ENCODE data around the gene LATS2.
"Not testable (repeated sequence)": the region's sequence is repeated elsewhere in the genome, so short reads cannot be mapped to it uniquely, and the experiment has no call there.

Gene LATS2

GRCh38 chr13:20988909-20989655 lies 72.3 kb downstream of the LATS2 start:
- DNase-seq, result no peak

GRCh38 chr13:20988033-20988908 lies 73.1 kb downstream of the LATS2 start:
- DNase-seq, result no peak

- DNase-seq, result no peak
These were observed 73.8 kb downstream of the LATS2 start for GRCh38 chr13:20987599-20987998.

GRCh38 chr13:20984879-20985278 lies 76.5 kb downstream of the LATS2 start:
- no peak for DNase-seq

- DNase-seq, result no peak
These were observed 78.0 kb downstream of the LATS2 start for GRCh38 chr13:20983386-20983785.

GRCh38 chr13:20981370-20982095 lies 79.9 kb downstream of the LATS2 start:
- DNase-seq, result no peak

- DNase-seq, result no peak
These were observed 80.5 kb downstream of the LATS2 start for GRCh38 chr13:20980899-20981298.

DNA sequence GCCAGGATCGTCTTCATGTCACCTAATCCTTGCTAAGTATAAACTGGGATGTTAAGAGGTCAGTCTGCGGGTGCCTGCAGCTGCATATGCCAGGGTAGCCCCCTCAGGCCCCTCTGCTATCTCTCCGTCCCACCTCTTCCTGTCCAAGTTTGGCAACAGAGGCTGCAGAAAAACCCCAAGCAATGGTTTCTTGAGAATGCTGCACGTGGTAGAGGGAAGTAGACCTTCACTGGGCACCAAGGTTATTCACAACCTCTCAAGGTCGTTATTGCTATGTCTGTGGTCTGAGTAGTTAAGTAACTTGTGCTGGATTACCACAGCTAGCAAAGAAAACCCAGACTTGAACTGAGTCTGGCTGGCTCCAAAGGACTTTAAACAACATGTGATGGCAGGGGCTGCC lies 81.0 kb downstream of the LATS2 start:
- DNase-seq, result no peak

GRCh38 chr13:20977394-20977793 lies 84.0 kb downstream of the LATS2 start:
- DNase-seq, result no peak

DNA sequence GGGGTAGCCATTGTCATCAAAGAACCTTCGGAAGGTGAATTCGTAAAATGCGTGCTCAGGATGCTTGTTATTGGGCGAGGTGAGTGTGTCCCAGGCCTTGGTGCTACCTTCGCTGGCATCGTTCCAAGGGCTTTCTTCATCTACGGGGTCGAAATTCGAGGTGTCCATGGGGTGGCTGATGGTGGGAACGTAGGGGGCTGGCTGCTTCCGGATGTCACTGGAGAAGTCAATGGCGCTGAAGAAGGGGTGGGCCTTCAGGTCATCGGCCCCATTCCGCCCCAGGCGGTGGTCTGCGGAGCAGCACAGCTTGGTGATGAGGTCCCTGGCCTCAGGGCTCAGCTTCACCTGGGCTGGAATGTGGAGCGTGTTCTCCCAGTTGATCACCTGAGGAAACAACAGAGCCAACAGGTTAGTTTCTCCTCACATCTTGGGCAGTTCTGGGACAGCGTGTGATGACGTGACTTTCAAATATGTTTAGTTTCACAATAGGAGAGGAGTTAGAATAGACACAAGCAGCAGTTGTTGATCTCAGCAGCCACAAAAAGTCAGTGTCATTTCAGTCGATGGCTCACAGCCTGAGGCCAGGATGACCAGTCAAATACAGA lies 86.3 kb downstream of the LATS2 start:
- no peak for DNase-seq

- no peak for DNase-seq
These were observed 87.4 kb downstream of the LATS2 start for GRCh38 chr13:20973886-20974425.

DNA sequence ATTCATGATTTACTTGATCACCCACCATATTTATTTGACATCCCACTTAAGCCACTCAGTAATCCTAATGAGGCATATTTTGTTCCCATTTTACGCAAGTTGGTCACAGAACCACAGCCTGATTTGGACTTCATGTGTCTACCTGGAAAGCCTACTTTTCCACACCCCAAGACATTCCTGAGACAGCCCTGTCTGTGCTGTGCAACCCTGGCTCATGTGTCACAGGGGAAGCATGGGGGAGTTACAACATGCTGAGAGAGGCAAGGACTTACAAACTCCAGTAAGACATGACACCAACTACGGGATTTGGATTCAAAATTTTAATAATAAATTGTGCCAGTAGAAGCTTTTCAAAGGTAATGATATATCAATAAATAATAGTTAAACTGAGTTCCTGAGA lies 88.7 kb downstream of the LATS2 start:
- no peak for DNase-seq

- DNase-seq, result no peak
These were observed 92.2 kb downstream of the LATS2 start for GRCh38 chr13:20969182-20969581.

DNA sequence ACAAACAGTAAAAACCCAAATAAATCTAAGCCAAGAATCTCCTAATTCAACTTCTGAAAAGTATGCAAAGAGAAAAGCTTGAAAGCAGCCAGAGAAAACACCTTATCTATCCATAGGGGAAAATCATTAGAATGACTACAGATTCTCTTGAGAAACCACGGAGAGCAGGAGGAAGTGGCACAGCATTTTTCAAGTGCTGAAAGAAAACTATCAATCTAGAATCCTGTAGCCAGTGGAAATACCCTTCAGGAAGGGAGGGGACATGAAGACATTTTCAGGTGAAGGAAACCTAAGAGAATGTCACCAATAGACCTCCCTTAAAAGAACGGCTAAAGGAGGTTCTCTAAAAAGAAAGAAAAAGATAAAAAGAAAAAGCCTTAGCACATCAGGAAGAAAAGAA lies 92.6 kb downstream of the LATS2 start:
- DNase-seq, result no peak

DNA sequence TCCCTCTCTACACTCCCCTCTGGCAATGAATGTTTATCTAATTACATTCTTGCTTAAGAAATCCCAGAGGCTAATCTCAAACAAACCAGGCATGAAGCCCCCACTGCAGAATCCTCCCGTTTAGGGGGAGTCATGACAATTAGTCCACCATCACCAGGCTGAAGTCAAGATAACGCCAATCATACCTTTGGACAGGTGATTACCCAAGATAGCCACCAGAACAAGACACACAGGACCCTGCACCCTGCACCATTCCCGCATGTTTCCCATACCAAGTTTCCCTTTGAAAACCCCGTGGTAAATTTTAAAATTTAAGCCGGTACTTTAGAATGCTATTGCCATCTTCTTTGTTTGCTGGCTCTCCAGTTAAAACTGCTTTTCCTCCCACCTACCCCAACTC lies 94.0 kb downstream of the LATS2 start:
- no peak for DNase-seq

DNA sequence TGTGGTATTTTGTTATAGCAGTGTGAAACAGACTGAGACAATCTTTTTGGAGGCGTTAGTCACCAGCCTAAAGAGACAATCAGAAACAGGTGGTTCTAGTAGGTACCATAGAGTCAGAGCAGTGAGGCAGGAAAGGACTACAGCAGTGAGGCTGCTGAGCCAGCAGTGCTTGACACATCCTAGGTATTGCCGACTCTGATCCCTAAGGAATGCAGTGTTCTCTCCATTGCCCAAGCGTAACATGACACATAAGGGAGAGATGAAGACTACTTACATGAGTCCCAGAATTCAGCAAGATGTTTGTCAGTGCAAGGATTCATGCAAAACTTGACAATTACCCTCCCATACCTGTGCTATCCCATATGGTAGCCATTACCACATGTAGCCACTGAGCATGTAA lies 96.5 kb downstream of the LATS2 start:
- no peak for DNase-seq

DNA sequence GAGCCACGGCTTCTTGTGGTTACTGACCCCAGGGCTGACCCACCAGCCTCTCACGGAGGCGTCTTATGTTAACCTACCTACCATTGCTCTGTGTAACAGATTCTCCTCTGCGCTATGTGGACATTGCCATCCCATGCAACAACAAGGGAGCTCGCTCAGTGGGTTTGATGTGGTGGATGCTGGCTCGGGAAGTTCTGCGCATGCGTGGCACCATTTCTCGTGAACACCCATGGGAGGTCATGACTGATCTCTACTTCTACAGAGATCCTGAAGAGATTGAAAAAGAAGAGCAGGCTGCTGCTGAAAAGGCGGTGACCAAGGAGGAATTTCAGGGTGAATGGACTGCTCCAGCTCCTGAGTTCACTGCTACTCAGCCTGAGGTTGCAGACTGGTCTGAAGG lies 99.7 kb downstream of the LATS2 start:
- not testable (repeated sequence) for DNase-seq

- peak; percentile 78 for DNase-seq
These were observed 100.6 kb downstream of the LATS2 start for GRCh38 chr13:20960663-20961309.

DNA sequence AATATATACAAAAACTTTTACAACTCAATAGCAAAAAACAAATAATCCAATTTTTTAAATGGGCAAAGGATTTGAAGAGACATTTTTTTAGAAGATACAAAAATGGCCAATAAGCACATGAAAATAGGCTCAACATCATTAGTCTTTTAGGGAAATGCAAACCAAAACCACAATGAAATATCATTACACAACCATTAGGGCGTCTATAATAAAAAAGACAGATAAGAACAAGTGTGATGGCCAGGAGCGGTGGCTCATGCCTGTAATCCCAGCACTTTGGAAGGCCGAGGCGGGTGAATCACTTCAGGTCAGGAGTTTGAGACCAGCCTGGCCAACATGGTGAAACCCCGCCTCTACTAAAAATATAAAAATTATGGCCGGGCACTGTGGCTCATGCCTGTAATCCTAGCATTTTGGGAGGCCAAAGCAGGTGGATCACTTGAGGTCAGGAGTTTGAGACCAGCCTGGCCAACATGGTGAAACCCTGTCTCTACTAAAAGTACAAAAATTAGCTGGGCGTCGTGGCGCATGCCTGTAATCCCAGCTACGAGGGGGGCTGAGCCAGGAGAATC lies 104.3 kb downstream of the LATS2 start:
- not testable (repeated sequence) for DNase-seq

DNA sequence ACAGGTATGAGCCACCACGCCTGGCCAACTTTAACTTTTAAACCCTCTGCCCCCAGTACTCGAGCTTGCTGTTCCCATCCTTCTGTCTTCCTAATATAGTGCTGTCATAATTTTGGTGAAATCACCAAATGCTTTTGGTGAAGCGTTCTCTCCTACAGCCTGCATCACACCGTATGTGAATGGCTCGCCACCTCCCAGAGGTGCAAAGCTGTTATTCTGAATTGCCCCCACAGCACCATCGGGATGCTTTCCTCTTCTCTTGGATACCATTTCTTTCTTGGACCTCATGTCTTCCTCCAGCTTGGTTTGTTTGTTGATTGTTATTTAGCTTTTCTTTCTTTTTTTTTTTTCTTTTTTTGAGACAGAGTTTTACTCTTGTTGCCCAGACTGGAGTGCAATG lies 105.9 kb downstream of the LATS2 start:
- DNase-seq, result no peak

- peak; percentile 26 for DNase-seq
These were observed 108.0 kb downstream of the LATS2 start for GRCh38 chr13:20953245-20953931.
